NOMO-1 treated with dmso at 0.1 percent for 144 hours (cell line): Measurements from ENCODE around the gene BBS9.

ENCODE experiments used
- DNase-seq: peaks from one replicate; lab custom pipeline; 2025; ENCODE audit not compliant: unreplicated experiment; lab: John Stamatoyannopoulos, UW

The BBS9 gene

GRCh38 chr7:33351709-33352108 is 222.3 kb downstream of the BBS9 start:
- no peak for DNase-seq

GRCh38 chr7:33354201-33354600 is 224.8 kb downstream of the BBS9 start:
- DNase-seq, result no peak

GRCh38 chr7:33355386-33355785 is 226.0 kb downstream of the BBS9 start:
- no peak for DNase-seq

GRCh38 chr7:33356336-33356735 is 227.0 kb downstream of the BBS9 start:
- no peak for DNase-seq

GRCh38 chr7:33357846-33358245 is 228.5 kb downstream of the BBS9 start:
- DNase-seq, result no peak

- DNase-seq, result no peak
Measured at GRCh38 chr7:33369888-33370287, 240.5 kb downstream of the BBS9 start.

GRCh38 chr7:33373195-33373594 is 243.8 kb downstream of the BBS9 start:
- DNase-seq, result no peak

- DNase-seq, result no peak
Measured at GRCh38 chr7:33379891-33380525, 250.6 kb downstream of the BBS9 start.

GRCh38 chr7:33388332-33388731 is 259.0 kb downstream of the BBS9 start:
- no peak for DNase-seq

GRCh38 chr7:33392148-33392547 is 262.8 kb downstream of the BBS9 start:
- no peak for DNase-seq

- no peak for DNase-seq
Measured at GRCh38 chr7:33393770-33394169, 264.4 kb downstream of the BBS9 start.

GRCh38 chr7:33395340-33395739 is 266.0 kb downstream of the BBS9 start:
- no peak for DNase-seq

GRCh38 chr7:33399528-33400213 is 270.3 kb downstream of the BBS9 start:
- DNase-seq, result no peak

GRCh38 chr7:33400214-33400538 is 270.8 kb downstream of the BBS9 start:
- DNase-seq, result no peak

GRCh38 chr7:33410266-33410665 is 280.9 kb downstream of the BBS9 start:
- DNase-seq, result no peak

GRCh38 chr7:33411020-33411419 is 281.7 kb downstream of the BBS9 start:
- no peak for DNase-seq

- no peak for DNase-seq
Measured at GRCh38 chr7:33412331-33412730, 283.0 kb downstream of the BBS9 start.

GRCh38 chr7:33418251-33418701 is 288.9 kb downstream of the BBS9 start:
- no peak for DNase-seq

GRCh38 chr7:33420311-33420940 is 291.1 kb downstream of the BBS9 start:
- no peak for DNase-seq

GRCh38 chr7:33421429-33421828 is 292.1 kb downstream of the BBS9 start:
- DNase-seq, result no peak

- DNase-seq, result no peak
Measured at GRCh38 chr7:33422141-33422540, 292.8 kb downstream of the BBS9 start.

- no peak for DNase-seq
Measured at GRCh38 chr7:33422825-33423645, 293.7 kb downstream of the BBS9 start.
